ENCODE results near the gene ACTR3.

The ACTR3 gene

GRCh38 chr2:113966171-113966570, 76.3 kb downstream of the ACTR3 start:
- DNase-seq (ENCODE audit: low read depth), result no peak
- no peak for TF ChIP-seq MAX (IDR thresholded peaks at IDR 0.05; ENCODE audit: low read depth, low read length)
- TF ChIP-seq POLR2A (IDR thresholded peaks at IDR 0.05; ENCODE audit: extremely low read depth, insufficient read length), result no peak
- TF ChIP-seq CTCF (IDR thresholded peaks at IDR 0.05; ENCODE audit: low read depth, low read length), result no peak
- no peak for TF ChIP-seq MYC (IDR thresholded peaks at IDR 0.05; ENCODE audit: low read depth, low read length)

GRCh38 chr2:113966832-113967231, 76.9 kb downstream of the ACTR3 start:
- H3K4me3 ChIP-seq (ENCODE audit: low read depth, low read length), result no peak overlapping the region
- TF ChIP-seq MAX (IDR thresholded peaks at IDR 0.05; ENCODE audit: low read depth, low read length) (no peak), POLR2A (IDR thresholded peaks at IDR 0.05; ENCODE audit: extremely low read depth, insufficient read length) (no peak), MYC (IDR thresholded peaks at IDR 0.05; ENCODE audit: low read depth, low read length) (no peak), CTCF (IDR thresholded peaks at IDR 0.05; ENCODE audit: low read depth, low read length) (no peak)
- no peak for DNase-seq (ENCODE audit: low read depth)

More at GRCh38 chr2:113966171-113966570, 76.3 kb downstream of the ACTR3 start:
- no peak overlapping the region for H3K4me3 ChIP-seq (ENCODE audit: low read depth, low read length)

- no peak overlapping the region for H3K4me3 ChIP-seq (ENCODE audit: low read depth, low read length)
- DNase-seq (ENCODE audit: low read depth), result no peak
- TF ChIP-seq MYC (IDR thresholded peaks at IDR 0.05; ENCODE audit: low read depth, low read length) (no peak), MAX (IDR thresholded peaks at IDR 0.05; ENCODE audit: low read depth, low read length) (no peak), CTCF (IDR thresholded peaks at IDR 0.05; ENCODE audit: low read depth, low read length) (no peak), POLR2A (IDR thresholded peaks at IDR 0.05; ENCODE audit: extremely low read depth, insufficient read length) (no peak)
Measured at GRCh38 chr2:113967272-113967671, 77.4 kb downstream of the ACTR3 start.

GRCh38 chr2:113972766-113973165, 82.9 kb downstream of the ACTR3 start:
- no peak overlapping the region for H3K4me3 ChIP-seq (ENCODE audit: low read depth, low read length)
- TF ChIP-seq MAX (IDR thresholded peaks at IDR 0.05; ENCODE audit: low read depth, low read length) (no peak), CTCF (IDR thresholded peaks at IDR 0.05; ENCODE audit: low read depth, low read length) (no peak), POLR2A (IDR thresholded peaks at IDR 0.05; ENCODE audit: extremely low read depth, insufficient read length) (no peak), MYC (IDR thresholded peaks at IDR 0.05; ENCODE audit: low read depth, low read length) (no peak)
- no peak for DNase-seq (ENCODE audit: low read depth)

GRCh38 chr2:113973810-113974209, 83.9 kb downstream of the ACTR3 start:
- DNase-seq (ENCODE audit: low read depth), result no peak

More at GRCh38 chr2:113973810-113974209, 83.9 kb downstream of the ACTR3 start:
- no peak for TF ChIP-seq MAX (IDR thresholded peaks at IDR 0.05; ENCODE audit: low read depth, low read length)
- no peak for TF ChIP-seq POLR2A (IDR thresholded peaks at IDR 0.05; ENCODE audit: extremely low read depth, insufficient read length)
- TF ChIP-seq CTCF (IDR thresholded peaks at IDR 0.05; ENCODE audit: low read depth, low read length), result no peak
- TF ChIP-seq MYC (IDR thresholded peaks at IDR 0.05; ENCODE audit: low read depth, low read length), result no peak
- no peak overlapping the region for H3K4me3 ChIP-seq (ENCODE audit: low read depth, low read length)
